Thoracic aorta (tissue), 2 donors: Measurements from ENCODE around the gene PNLIPRP1. TPM values are rescaled to one million over a fixed set of nuclear protein-coding genes. Genes with fewer than 3 reads are reported as not detected.

ENCODE experiments used
- ATAC-seq: fragments of 150-250 bp; one replicate; pipeline ENCODE4 v1.8.0; 2017; ENCODE audit warnings: low read depth; ENCODE audit not compliant: insufficient number of reproducible peaks, low FRiP score
- DNase-seq: peaks from one replicate; pipeline ENCODE4 v3.0.0-alpha.2; 2020; ENCODE audit warnings: low spot score
- H3K27ac ChIP-seq, 2 donors: fragments of 200-600 bp; sonication (generic); 1 replicate in 1 of 2; 2 replicates in 1 of 2; pipeline ENCODE4 v1.5.1; 2016; ENCODE audit warnings: mild to moderate bottlenecking in 2 of 2, moderate library complexity in 2 of 2
- H3K27me3 ChIP-seq: fragments of 200-600 bp; sonication (generic); replicated peaks from 2 replicates; pipeline ENCODE4 v1.6.0; 2016; ENCODE audit warnings: mild to moderate bottlenecking; ENCODE audit not compliant: insufficient read depth
- H3K36me3 ChIP-seq: fragments of 200-600 bp; sonication (generic); one replicate; pipeline ENCODE4 v1.5.1; 2016
- H3K4me1 ChIP-seq, 2 donors: fragments of 200-600 bp; sonication (generic); 1 replicate in 1 of 2; 2 replicates in 1 of 2; pipeline versions ENCODE4 v1.5.1 to v1.6.0; 2016; ENCODE audit warnings: low read depth in 2 of 2, mild to moderate bottlenecking in 1 of 2; ENCODE audit not compliant: control insufficient read depth in 1 of 2
- H3K4me3 ChIP-seq: fragments of 200-600 bp; sonication (generic); 2 replicates; pipeline ENCODE4 v1.5.1; 2016; ENCODE audit warnings: mild to moderate bottlenecking
- H3K9me3 ChIP-seq: fragments of 200-600 bp; sonication (generic); 2 replicates; pipeline ENCODE4 v1.5.1; 2016
- total RNA-seq, 2 donors: library from RNA; depleted of rRNA; stranded (reverse); fragments of >200 nt; gene quantifications; one replicate each; pipeline versions ENCODE4 v1.1.0 to v1.2.3, GENCODE V29; 2016
- TF ChIP-seq, protein P1 (sequence below): fragments of 200-600 bp; sonication (generic); IDR thresholded peaks from one replicate; pipeline ENCODE4 v1.5.1; 2019; ENCODE audit warnings: antibody characterized with exemption

PNLIPRP1 gene
- total RNA-seq, 2 donors from 2014 or later: 0.99 TPM; not detected in 1

GRCh38 chr10:116553378-116553980 lies 37.3 kb upstream of the PNLIPRP1 start:
- Histone ChIP-seq H3K27me3 (no peaks in the 10 kb centered on the region), H3K4me3 (no peak overlapping the region), H3K36me3 (no peaks in the 10 kb centered on the region), H3K27ac (no peak overlapping the region), H3K9me3 (no peaks in the 10 kb centered on the region), H3K4me1 (no peaks in the 10 kb centered on the region)
- TF ChIP-seq, protein P1, sequence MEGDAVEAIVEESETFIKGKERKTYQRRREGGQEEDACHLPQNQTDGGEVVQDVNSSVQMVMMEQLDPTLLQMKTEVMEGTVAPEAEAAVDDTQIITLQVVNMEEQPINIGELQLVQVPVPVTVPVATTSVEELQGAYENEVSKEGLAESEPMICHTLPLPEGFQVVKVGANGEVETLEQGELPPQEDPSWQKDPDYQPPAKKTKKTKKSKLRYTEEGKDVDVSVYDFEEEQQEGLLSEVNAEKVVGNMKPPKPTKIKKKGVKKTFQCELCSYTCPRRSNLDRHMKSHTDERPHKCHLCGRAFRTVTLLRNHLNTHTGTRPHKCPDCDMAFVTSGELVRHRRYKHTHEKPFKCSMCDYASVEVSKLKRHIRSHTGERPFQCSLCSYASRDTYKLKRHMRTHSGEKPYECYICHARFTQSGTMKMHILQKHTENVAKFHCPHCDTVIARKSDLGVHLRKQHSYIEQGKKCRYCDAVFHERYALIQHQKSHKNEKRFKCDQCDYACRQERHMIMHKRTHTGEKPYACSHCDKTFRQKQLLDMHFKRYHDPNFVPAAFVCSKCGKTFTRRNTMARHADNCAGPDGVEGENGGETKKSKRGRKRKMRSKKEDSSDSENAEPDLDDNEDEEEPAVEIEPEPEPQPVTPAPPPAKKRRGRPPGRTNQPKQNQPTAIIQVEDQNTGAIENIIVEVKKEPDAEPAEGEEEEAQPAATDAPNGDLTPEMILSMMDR: no peak
- ATAC-seq: no peak
- no peak for DNase-seq

DNA sequence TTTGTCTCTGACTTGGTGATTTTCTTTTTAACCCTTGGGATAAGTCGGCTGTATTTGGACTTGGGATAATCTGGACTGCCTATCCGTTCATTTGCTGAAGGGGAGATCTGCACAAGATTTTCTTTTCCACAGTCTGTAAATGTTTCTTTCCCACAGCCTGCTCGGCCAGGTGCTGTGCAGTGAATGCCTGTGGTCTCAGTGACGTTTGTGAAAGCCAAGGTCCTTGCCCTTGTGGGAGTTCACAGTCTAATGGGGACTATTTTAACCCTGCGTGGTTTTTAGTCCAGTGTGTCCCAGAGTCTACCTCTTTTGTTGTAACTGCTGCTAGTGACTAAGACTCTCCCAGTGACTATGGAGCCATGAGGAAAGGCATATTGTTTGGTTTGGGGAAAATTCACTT lies 36.1 kb upstream of the PNLIPRP1 start:
- Histone ChIP-seq H3K9me3 (no peaks in the 10 kb centered on the region), H3K4me3 (no peak overlapping the region), H3K4me1 (no peaks in the 10 kb centered on the region), H3K27ac (no peak overlapping the region), H3K36me3 (no peaks in the 10 kb centered on the region), H3K27me3 (no peaks in the 10 kb centered on the region)
- TF ChIP-seq, protein P1: no peak
- ATAC-seq: no peak
- DNase-seq: no peak

GRCh38 chr10:116555880-116556279 lies 34.9 kb upstream of the PNLIPRP1 start:
- DNase-seq (no peak), ATAC-seq (no peak)
- H3K9me3 ChIP-seq: no peaks in the 10 kb centered on the region
- H3K27me3 ChIP-seq: no peaks in the 10 kb centered on the region
- no peak overlapping the region for H3K4me3 ChIP-seq
- H3K36me3 ChIP-seq: no peaks in the 10 kb centered on the region
- no peaks in the 10 kb centered on the region for H3K4me1 ChIP-seq
- TF ChIP-seq, protein P1: no peak
- H3K27ac ChIP-seq: no peak overlapping the region

DNA sequence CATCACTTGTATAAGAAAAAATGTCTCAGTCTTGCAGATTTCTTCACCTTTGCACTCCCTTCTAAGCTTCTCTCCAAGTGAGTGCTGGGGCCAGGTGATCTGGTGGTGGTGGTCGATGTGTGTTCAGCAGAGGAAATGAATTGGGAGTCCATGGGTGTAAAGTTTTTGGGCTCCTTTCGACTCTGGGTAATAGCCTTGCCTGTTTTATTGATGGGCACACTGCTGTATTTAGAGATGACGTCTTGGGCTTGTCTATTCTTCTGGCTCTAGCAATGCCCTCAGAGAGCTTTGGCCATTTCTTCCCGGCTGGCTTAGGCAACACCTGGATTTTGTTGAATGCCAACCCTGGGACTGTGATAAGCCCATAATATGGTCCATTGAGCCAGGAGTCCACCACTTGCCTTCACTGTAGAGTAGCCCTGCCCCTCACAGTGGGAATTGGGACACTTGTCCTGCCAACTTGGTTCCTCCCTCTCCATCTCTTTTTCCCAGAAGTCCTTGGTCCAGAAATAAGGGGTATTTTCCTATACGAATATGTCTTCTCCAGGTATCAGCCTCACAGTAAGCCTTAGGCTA lies 33.4 kb upstream of the PNLIPRP1 start:
- Histone ChIP-seq H3K4me1 (no peaks in the 10 kb centered on the region), H3K27ac (no peak overlapping the region), H3K27me3 (no peaks in the 10 kb centered on the region), H3K9me3 (no peaks in the 10 kb centered on the region), H3K4me3 (no peak overlapping the region), H3K36me3 (no peaks in the 10 kb centered on the region)
- no peak for DNase-seq
- TF ChIP-seq, protein P1: no peak
- ATAC-seq: no peak

- H3K4me3 ChIP-seq: no peak overlapping the region
- no peaks in the 10 kb centered on the region for H3K9me3 ChIP-seq
- H3K4me1 ChIP-seq: no peaks in the 10 kb centered on the region
- no peak overlapping the region for H3K27ac ChIP-seq
- no peaks in the 10 kb centered on the region for H3K36me3 ChIP-seq
- H3K27me3 ChIP-seq: no peaks in the 10 kb centered on the region
- no peak for DNase-seq
- no peak for ATAC-seq
- TF ChIP-seq, protein P1: no peak
Measured at GRCh38 chr10:116565534-116565933, 25.2 kb upstream of the PNLIPRP1 start.
